Panc1 (cell line): Measurements from ENCODE around the gene KCNMA1. TPM values are rescaled to one million over a fixed set of nuclear protein-coding genes. Genes with fewer than 3 reads are reported as not detected.
A peak's percentile ranks its signal among the peaks of the same experiment; 100 is the strongest.

Source experiments
- ATAC-seq: fragments of 200-7000 bp; cut with Tn5 transposase; 2 replicates; pipeline ENCODE4 v1.9.1; 2020; ENCODE audit warnings: mild to moderate bottlenecking, moderate library complexity
- BruUV-seq: library from RNA; stranded (reverse); fragments of 400-500 nt; replicated peaks from 2 replicates; lab custom pipeline; 2021; lab: Mats Ljungman, UMichigan
- CTCF ChIA-PET: fragments of 300-600 bp; sonication (Branson Sonifier 250); formaldehyde crosslinking; loops from one replicate; lab custom pipeline; 2022; ENCODE audit warnings: antibody characterized with exemption; lab: Charles Lee
- POLR2A ChIA-PET: fragments of 300-600 bp; sonication (Branson Sonifier 250); formaldehyde crosslinking; loops from one replicate; lab custom pipeline; 2022; ENCODE audit warnings: antibody characterized with exemption; lab: Charles Lee
- DNase-seq: peaks from one replicate; pipeline ENCODE4 v3.0.0-alpha.2; 2010; ENCODE audit warnings: low read depth, low spot score
- H3K27ac ChIP-seq: 2 replicates; pipeline ENCODE4 v1.5.1; 2011; ENCODE audit warnings: mild to moderate bottlenecking, low read length, inconsistent platforms
- H3K27me3 ChIP-seq: fragments of 200-500 bp; sonication (Bioruptor generic); 2 replicates; pipeline ENCODE4 v1.6.0; 2014; ENCODE audit warnings: low read length, inconsistent platforms; ENCODE audit not compliant: control insufficient read depth, insufficient read depth
- H3K36me3 ChIP-seq: fragments of 200-500 bp; sonication (Bioruptor generic); 2 replicates; pipeline ENCODE4 v1.5.1; 2014; ENCODE audit warnings: inconsistent platforms, mild to moderate bottlenecking, low read length, moderate library complexity; ENCODE audit not compliant: control insufficient read depth, insufficient read depth
- H3K4me1 ChIP-seq: 2 replicates; pipeline ENCODE4 v1.5.1; 2011; ENCODE audit warnings: inconsistent platforms, mild to moderate bottlenecking, low read length, moderate library complexity; ENCODE audit not compliant: control insufficient read depth, insufficient read depth
- H3K4me3 ChIP-seq, 2 experiments: 2 replicates each; pipeline ENCODE4 v1.5.1; 2011 to 2012; ENCODE audit warnings: low read depth in 2 of 2, low read length in 2 of 2, mild to moderate bottlenecking in 2 of 2, inconsistent platforms in 1 of 2, moderate library complexity in 1 of 2
- H3K9me3 ChIP-seq: fragments of 200-500 bp; sonication (Bioruptor generic); 2 replicates; pipeline ENCODE4 v1.5.1; 2014; ENCODE audit warnings: low read depth, mild to moderate bottlenecking, inconsistent platforms, low read length, moderate library complexity; ENCODE audit not compliant: control insufficient read depth, insufficient read depth
- CTCF ChIP-seq: fragments of 450-650 bp; IDR thresholded peaks from 2 replicates; pipeline ENCODE4 v1.5.1; 2017; ENCODE audit warnings: mild to moderate bottlenecking
- POLR2AphosphoS5 ChIP-seq: IDR thresholded peaks from 2 replicates; pipeline ENCODE4 v1.6.1; 2012; ENCODE audit warnings: mild to moderate bottlenecking, low read depth, low read length, moderate library complexity
- REST ChIP-seq, 2 experiments: IDR thresholded peaks; 2 replicates each; pipeline ENCODE4 v1.6.1; 2011 to 2012; ENCODE audit warnings: low read depth in 2 of 2, control low read depth in 1 of 2, low read length in 1 of 2, mild to moderate bottlenecking in 1 of 2, moderate library complexity in 1 of 2; ENCODE audit not compliant: insufficient read depth in 1 of 2
- SIN3A ChIP-seq: IDR thresholded peaks from 2 replicates; pipeline ENCODE4 v1.6.1; 2012; ENCODE audit warnings: low read depth, mild to moderate bottlenecking, low read length, moderate library complexity, borderline replicate concordance; ENCODE audit not compliant: insufficient read depth
- TCF7L2 ChIP-seq: IDR thresholded peaks from 2 replicates; pipeline ENCODE4 v1.6.1; 2011; ENCODE audit warnings: mild to moderate bottlenecking, low read depth, low read length, inconsistent platforms
- in situ Hi-C: cut with HindIII; loops from 2 replicates; pipeline ENCODE4 v1.10.0; 2016; ENCODE audit warnings: low sequenced_read_pairs, low pct_unique_long_range_greater_than_20kb
- intact Hi-C: fragments of 100-400 bp; cut with micrococcal nuclease; formaldehyde crosslinking; loops from one replicate; pipeline ENCODE4 v1.10.0; 2022; ENCODE audit not compliant: unreplicated experiment
- total RNA-seq: library from RNA; stranded (reverse); gene quantifications from one replicate; pipeline ENCODE4 v1.2.1, GENCODE V29; 2021; ENCODE audit not compliant: unreplicated experiment

The KCNMA1 gene
- total RNA-seq, 1 experiment from 2014 or later, result 91.9 TPM

- Histone ChIP-seq H3K27ac (peak overlapping the region; percentile 84), H3K36me3 (no peaks in the 10 kb centered on the region), H3K4me1 (peaks cover 69% of the 10 kb centered on the region), H3K9me3 (no peaks in the 10 kb centered on the region), H3K27me3 (no peaks in the 10 kb centered on the region), H3K4me3 (no peak overlapping the region)
- BruUV-seq, result no TSS peak
- no peak for TF ChIP-seq REST (IDR thresholded peaks at IDR 0.05; ENCODE audit: insufficient read depth in 1 of 2, low read depth in 2 of 2, low read length in 1 of 2)
- TF ChIP-seq CTCF, result no peak
- no peak for TF ChIP-seq TCF7L2
- no peak for TF ChIP-seq POLR2AphosphoS5
- no peak for TF ChIP-seq SIN3A
- in situ Hi-C loops (no loop called here), intact Hi-C loops (no loop called here)
- DNase-seq (no peak), ATAC-seq (no peak)
- POLR2A ChIA-PET, result no interaction called here
- CTCF ChIA-PET, result interaction anchor here (1.7 kb wide), 1 partner anchor 20 kb away, joined by 5 read pairs; no protein-coding TSS in a partner anchor
These were observed 22.6 kb downstream of the KCNMA1 start for GRCh38 chr10:77614778-77615625.

GRCh38 chr10:77613476-77614130 lies 24.0 kb downstream of the KCNMA1 start:
- ATAC-seq (peak; percentile 84), DNase-seq (no peak)
- H3K27me3 ChIP-seq, result no peaks in the 10 kb centered on the region
- CTCF ChIA-PET, result interaction anchor here (1.0 to 1.7 kb wide), 2 partner anchors 20 to 22 kb away, joined by 4 to 5 read pairs; no protein-coding TSS in a partner anchor
- H3K36me3 ChIP-seq, result no peaks in the 10 kb centered on the region
- in situ Hi-C loops (no loop called here), intact Hi-C loops (no loop called here)
- H3K27ac ChIP-seq, result peak overlapping the region; percentile 84
- TF ChIP-seq SIN3A (no peak), CTCF (no peak), REST (IDR thresholded peaks at IDR 0.05; ENCODE audit: insufficient read depth in 1 of 2, low read depth in 2 of 2, low read length in 1 of 2) (no peak), TCF7L2 (peak; percentile 48; the same call in 1 of the 2 replicates), POLR2AphosphoS5 (peak; percentile 60)
- H3K4me3 ChIP-seq, result peak overlapping the region in 1 of 2 experiments; percentile 7; a peak in 2 of 4 replicates
- H3K9me3 ChIP-seq, result no peaks in the 10 kb centered on the region
- peaks cover 72% of the 10 kb centered on the region for H3K4me1 ChIP-seq
- no TSS peak for BruUV-seq
- POLR2A ChIA-PET, result interaction anchor here (0.6 to 1.1 kb wide), 3 partner anchors 10 to 34 kb away, joined by 3 read pairs; no protein-coding TSS in a partner anchor
